Activated CD8-positive, alpha-beta T cell treated with anti-CD3 and anti-CD28 coated beads, Interleukin-2, amount 10 ng/mL, durations not matched to agents 7 days and 5 days (primary cell): ENCODE results near the gene SCT. TPM values are rescaled to one million over a fixed set of nuclear protein-coding genes. Genes with fewer than 3 reads are reported as not detected.

Experiments
- ATAC-seq: fragments of 150-1000 bp; cut with Tn5 transposase; one replicate; pipeline ENCODE4 v1.10.0; 2021; ENCODE audit warnings: moderate library complexity
- CTCF ChIA-PET: fragments of 350-600 bp; sonication (Branson Sonifier 250); formaldehyde crosslinking; loops from one replicate; lab custom pipeline; 2021; ENCODE audit warnings: antibody characterized with exemption; lab: Charles Lee
- POLR2A ChIA-PET: fragments of 350-600 bp; sonication (Branson Sonifier 250); formaldehyde crosslinking; loops from one replicate; lab custom pipeline; 2021; ENCODE audit warnings: antibody characterized with exemption; lab: Charles Lee
- DNase-seq: peaks from one replicate; pipeline ENCODE4 v3.0.0-alpha.2; 2020
- H3K27ac Mint-ChIP-seq: one replicate; pipeline ENCODE4 v1.8.0; 2021; ENCODE audit warnings: mild to moderate bottlenecking, mixed read lengths
- H3K27me3 Mint-ChIP-seq: one replicate; pipeline ENCODE4 v1.8.0; 2021; ENCODE audit warnings: low read depth, mixed read lengths
- H3K36me3 Mint-ChIP-seq: one replicate; pipeline ENCODE4 v1.8.0; 2021; ENCODE audit warnings: low read depth, mixed read lengths
- H3K4me1 Mint-ChIP-seq: one replicate; pipeline ENCODE4 v1.8.0; 2021; ENCODE audit warnings: low read depth, mixed read lengths
- H3K4me3 Mint-ChIP-seq: one replicate; pipeline ENCODE4 v1.8.0; 2021; ENCODE audit warnings: mild to moderate bottlenecking, mixed read lengths
- H3K9me3 Mint-ChIP-seq: one replicate; pipeline ENCODE4 v1.8.0; 2022; ENCODE audit warnings: mixed read lengths; ENCODE audit not compliant: insufficient read depth
- total RNA-seq, 2 experiments: library from RNA; stranded (reverse); gene quantifications; one replicate each; pipeline ENCODE4 v1.2.3, GENCODE V29; 2021

The SCT gene, protein sequence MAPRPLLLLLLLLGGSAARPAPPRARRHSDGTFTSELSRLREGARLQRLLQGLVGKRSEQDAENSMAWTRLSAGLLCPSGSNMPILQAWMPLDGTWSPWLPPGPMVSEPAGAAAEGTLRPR
- not detected for total RNA-seq

DNA sequence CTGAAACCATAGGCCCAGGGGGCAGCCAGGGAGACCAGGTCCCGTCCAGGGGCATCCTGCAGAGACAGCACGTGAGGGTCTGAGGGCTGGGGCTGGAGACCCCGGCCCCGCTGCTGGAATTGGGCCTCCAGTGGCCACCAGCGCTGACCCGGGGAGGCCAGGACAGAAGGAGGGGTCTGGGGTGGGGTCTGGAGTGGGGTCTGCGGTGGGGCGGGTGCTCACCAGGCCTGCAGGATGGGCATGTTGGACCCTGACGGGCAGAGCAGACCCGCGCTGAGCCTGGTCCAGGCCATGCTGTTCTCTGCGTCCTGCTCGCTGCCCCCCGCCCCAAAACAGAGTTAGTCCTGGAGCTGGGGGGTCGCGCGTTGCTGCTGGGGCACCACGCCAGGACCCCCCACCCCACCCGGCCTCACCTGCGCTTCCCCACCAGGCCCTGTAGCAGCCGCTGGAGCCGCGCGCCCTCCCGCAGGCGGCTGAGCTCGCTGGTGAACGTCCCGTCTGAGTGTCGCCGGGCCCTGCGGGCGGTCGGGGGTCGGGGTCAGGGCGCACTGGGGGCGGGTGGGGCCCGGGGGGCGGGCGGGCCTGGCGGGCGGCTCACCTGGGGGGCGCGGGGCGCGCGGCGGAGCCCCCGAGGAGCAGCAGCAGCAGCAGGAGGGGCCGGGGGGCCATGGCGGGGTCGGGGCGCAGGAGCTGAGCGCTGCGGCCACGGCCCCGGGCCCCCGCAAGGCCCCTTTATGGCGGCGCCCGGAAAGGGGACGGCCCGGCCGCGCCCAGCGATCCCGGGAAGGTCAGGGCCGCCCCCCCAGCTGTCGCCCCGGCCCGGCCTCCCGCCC, at the start of gene SCT:
Gene SCT (minus strand): TSS at position 707 of the 833 bp plus-strand sequence. CDS start 38 bp downstream, at position 669.
- Mint-ChIP-seq H3K4me1 (peaks cover 21% of the 10 kb centered on the region), H3K36me3 (no peaks in the 10 kb centered on the region), H3K4me3 (no peak within 1 kb of the TSS), H3K9me3 (no peaks in the 10 kb centered on the region), H3K27me3 (peaks cover 11% of the 10 kb centered on the region), H3K27ac (no peak within 1 kb of the TSS)
- POLR2A ChIA-PET, result no interaction called here
- no peak for ATAC-seq
- DNase-seq, result no peak
- CTCF ChIA-PET, result no interaction called here

DNA sequence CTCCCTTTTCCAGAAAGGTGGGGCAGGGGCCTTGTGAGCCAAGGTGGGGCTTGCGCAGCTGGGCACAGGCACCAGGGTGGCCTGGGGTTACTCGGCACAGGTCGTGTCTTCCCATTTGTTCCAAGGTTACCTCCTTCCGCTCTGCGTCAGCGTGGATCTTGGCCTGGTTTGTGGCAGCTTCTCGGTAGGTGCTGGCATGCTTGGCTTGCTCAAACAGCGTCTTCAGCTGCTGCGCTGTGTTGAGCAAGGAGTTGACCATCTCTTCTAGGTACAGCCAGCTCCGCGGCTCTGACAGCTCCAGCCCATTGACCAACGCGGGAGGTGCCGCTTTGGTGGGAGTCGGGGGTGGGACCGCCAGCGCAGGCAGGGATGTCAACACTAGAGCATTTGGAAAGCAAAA, 47.4 kb upstream of the SCT start:
- H3K9me3 Mint-ChIP-seq, result no peaks in the 10 kb centered on the region
- POLR2A ChIA-PET, result no interaction called here
- H3K27me3 Mint-ChIP-seq, result no peaks in the 10 kb centered on the region
- H3K27ac Mint-ChIP-seq, result no peak overlapping the region
- H3K36me3 Mint-ChIP-seq, result peaks cover 28% of the 10 kb centered on the region
- CTCF ChIA-PET, result interaction anchor here (0.9 to 2.3 kb wide), 5 partner anchors 9 to 53 kb away, joined by 3 to 8 read pairs (median 4); partner anchors contain the start of gene TMEM80
- no peak overlapping the region for H3K4me3 Mint-ChIP-seq
- no peak for ATAC-seq
- no peaks in the 10 kb centered on the region for H3K4me1 Mint-ChIP-seq
- no peak for DNase-seq

DNA sequence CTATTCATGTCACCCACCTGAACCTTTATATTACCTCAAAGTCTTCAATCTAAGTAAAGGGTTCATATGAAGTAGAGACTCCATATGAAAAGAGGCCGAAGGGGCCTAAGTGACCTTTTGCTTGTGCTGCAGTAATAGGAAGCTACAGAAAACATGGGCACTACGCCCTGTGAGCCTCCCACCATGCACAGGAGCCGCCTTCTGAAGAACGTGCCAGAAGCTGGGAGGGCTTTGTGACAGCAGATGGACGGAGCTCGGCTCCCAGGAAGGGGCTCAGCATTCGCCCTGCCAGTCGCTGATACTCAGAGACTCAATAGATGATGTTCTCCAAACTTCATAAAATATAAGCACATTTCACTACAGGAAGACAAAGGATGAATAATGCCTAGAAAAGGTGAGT, 46.9 kb upstream of the SCT start:
- Mint-ChIP-seq H3K27ac (no peak overlapping the region), H3K27me3 (no peaks in the 10 kb centered on the region)
- CTCF ChIA-PET, result interaction anchor here (0.9 to 2.3 kb wide), 6 partner anchors 9 to 53 kb away, joined by 3 to 8 read pairs (median 4); partner anchors contain the start of gene TMEM80

DNA sequence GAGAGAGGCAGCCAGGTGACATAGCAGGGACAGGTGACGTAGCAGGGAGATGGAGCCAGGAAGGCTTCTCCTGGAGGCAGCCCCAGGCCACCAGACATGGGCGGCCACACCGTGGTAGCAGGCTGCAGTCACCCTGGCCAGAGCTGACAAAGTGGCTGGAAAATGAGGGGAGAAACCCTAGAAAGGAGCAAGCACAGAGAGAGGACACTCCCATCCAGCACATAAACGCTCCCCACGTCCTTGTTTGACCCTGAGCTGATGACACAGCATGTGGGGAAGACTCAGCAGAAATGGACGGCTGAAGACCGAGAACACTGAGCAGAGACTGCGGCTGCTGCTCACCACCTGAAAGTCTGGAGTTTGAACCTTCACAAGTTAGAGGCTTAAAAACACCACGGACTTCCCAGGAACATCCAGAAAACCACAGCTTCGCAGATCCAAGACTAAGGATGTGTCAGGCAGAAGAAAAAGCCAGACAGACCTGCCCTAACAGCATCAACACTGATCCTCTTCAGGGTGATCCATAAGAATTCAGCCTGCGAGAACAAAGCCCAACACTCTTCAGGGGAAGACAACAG, 38.8 kb upstream of the SCT start:
- H3K27ac Mint-ChIP-seq, result no peak overlapping the region
- no peak overlapping the region for H3K4me3 Mint-ChIP-seq
- H3K27me3 Mint-ChIP-seq, result no peaks in the 10 kb centered on the region
- CTCF ChIA-PET, result interaction anchor here (0.9 to 1.0 kb wide), 2 partner anchors 8 to 57 kb away, joined by 3 to 4 read pairs; no protein-coding TSS in a partner anchor
- no peaks in the 10 kb centered on the region for H3K9me3 Mint-ChIP-seq
- H3K4me1 Mint-ChIP-seq, result peaks cover 5% of the 10 kb centered on the region
- POLR2A ChIA-PET, result no interaction called here
- H3K36me3 Mint-ChIP-seq, result peaks cover 17% of the 10 kb centered on the region
- DNase-seq (no peak), ATAC-seq (no peak)

More for the DNA sequence above, 46.9 kb upstream of the SCT start:
- Mint-ChIP-seq H3K4me3 (no peak overlapping the region), H3K9me3 (no peaks in the 10 kb centered on the region), H3K4me1 (no peaks in the 10 kb centered on the region), H3K36me3 (peaks cover 28% of the 10 kb centered on the region)
- ATAC-seq (no peak), DNase-seq (no peak)
- POLR2A ChIA-PET, result no interaction called here

DNA sequence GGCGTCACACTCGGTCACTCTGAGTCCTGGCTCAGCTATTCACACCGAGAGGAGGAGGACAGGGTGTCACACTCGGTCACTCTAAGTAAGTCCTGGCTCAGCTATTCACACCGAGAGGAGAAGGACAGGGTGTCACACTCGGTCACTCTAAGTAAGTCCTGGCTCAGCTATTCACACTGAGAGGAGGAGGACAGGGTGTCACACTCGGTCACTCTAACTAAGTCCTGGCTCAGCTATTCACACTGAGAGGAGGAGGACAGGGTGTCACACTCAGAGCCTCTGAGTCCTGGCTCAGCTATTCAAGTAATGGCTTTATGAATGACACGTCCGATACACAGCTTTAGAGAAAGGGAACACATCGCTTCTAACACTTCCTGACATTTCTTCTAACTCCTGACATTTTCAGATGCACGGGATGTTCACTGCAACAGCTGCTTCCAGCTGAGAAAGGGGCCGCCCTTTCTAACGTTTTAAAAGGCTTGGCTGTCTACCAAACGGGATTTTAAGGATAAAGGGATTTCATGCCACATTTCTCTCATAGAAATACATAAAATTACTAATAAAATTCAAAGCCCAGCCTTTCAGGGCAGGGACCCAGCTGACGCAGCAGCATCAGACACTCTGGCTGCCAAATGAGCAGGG, 38.2 kb upstream of the SCT start:
- Mint-ChIP-seq H3K27me3 (no peaks in the 10 kb centered on the region), H3K4me3 (no peak overlapping the region), H3K4me1 (peaks cover 5% of the 10 kb centered on the region), H3K36me3 (peaks cover 17% of the 10 kb centered on the region), H3K9me3 (no peaks in the 10 kb centered on the region), H3K27ac (no peak overlapping the region)
- ChIA-PET POLR2A (no interaction called here), CTCF (interaction anchor here (0.9 to 1.0 kb wide), 2 partner anchors 9 to 57 kb away, joined by 3 to 4 read pairs; no protein-coding TSS in a partner anchor)
- no peak for ATAC-seq
- no peak for DNase-seq

DNA sequence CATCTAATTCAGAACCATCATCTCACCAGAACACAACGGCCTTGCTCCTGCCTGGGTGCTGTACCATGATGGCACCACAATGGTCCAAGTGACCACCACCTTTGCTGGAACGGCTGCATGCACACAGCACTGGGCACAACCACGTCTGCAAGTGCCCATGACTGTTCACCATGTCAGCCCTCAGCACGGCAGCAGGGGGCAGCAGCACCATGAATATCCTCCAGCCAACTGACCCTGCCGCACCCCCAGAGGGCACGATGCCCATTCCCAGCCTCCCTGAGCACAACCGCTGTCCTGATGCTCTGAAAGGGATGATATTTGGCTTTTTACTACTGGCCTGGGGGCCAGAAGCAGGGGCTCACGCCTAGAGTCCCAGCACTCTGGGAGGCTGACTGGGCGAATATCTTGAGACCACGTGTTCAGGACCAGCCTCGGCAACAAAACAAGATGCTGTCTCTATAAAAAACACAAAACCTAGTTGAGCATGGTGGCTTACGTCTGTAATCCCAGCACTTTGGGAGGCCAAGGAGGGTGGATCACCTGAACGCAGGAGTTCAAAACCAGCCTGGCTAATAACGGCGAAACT, 35.8 kb upstream of the SCT start:
- H3K4me1 Mint-ChIP-seq, result peaks cover 5% of the 10 kb centered on the region
- DNase-seq, result peak; percentile 54
- H3K36me3 Mint-ChIP-seq, result peaks cover 13% of the 10 kb centered on the region
- ChIA-PET CTCF (interaction anchor here (0.6 to 2.2 kb wide), 9 partner anchors 11 to 113 kb away, joined by 3 to 8 read pairs (median 4); partner anchors contain the start of gene TALDO1), POLR2A (no interaction called here)
- H3K9me3 Mint-ChIP-seq, result no peaks in the 10 kb centered on the region
- no peak overlapping the region for H3K4me3 Mint-ChIP-seq
- peak; percentile 74 for ATAC-seq
- H3K27me3 Mint-ChIP-seq, result no peaks in the 10 kb centered on the region
- H3K27ac Mint-ChIP-seq, result no peak overlapping the region

DNA sequence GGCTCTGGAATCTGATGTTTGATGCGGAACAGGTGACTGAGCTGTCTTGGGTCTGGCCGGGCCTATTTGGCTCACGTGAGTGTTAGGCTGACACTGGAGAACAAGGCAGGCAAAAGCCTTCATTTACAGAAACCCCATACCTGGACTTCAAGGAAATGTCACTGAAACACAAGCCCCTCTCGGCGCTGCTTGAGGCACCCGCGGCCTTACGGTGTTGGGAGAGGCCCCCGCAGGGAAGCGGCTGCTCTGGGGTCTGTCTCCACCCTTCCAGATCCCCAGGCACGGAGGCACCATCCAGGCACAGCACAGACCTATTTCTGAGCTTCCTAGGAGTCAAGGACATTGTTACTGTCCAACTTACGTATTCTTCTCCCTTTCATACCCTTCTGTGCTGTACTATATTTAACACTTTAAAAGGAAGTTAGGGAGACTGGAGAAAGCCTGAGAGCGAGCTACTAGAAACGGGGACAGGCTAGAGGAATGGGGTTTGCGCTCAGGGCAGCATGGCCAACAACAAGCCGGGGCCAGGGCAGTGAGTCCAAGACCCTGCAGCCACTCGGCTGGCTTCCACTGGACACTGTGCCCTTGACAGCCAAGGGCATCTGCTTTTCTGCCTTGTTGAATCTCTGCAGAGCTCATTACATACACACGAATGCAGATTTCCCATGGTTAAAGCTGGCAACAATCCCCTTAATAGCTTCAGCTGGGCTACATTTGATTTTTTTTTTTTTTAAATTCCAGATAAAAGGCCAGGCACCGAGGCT, 33.9 kb upstream of the SCT start:
- Mint-ChIP-seq H3K36me3 (peaks cover 10% of the 10 kb centered on the region), H3K27me3 (no peaks in the 10 kb centered on the region), H3K4me3 (no peak overlapping the region), H3K27ac (no peak overlapping the region), H3K4me1 (peaks cover 5% of the 10 kb centered on the region), H3K9me3 (no peaks in the 10 kb centered on the region)
- ChIA-PET POLR2A (interaction anchor here (1.0 kb wide), 1 partner anchor 72 kb away, joined by 3 read pairs; no protein-coding TSS in a partner anchor), CTCF (interaction anchor here (1.1 kb wide), 1 partner anchor 62 kb away, joined by 3 read pairs; no protein-coding TSS in a partner anchor)
- DNase-seq, result no peak
- ATAC-seq, result no peak

DNA sequence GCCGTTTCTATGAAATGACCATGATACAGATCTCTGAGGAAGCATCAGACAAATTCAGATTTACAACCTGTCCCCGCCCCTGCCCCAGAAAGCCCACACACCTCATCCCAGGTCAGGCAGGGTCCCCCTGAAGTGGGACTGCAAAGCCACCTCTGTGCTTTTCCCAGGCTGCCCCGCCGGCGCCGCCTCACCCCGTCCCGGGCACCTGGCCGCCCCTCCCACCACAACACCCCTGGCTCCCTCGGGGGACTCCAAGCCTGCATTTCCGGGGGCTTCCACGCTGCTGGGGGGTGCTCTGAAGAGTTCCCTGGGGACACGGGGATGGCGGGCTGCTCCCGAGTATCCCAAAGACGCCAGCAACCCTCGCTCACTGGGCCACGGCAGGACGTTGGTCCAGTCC, 33.3 kb upstream of the SCT start:
- Mint-ChIP-seq H3K4me1 (peaks cover 5% of the 10 kb centered on the region), H3K4me3 (no peak overlapping the region), H3K36me3 (peaks cover 9% of the 10 kb centered on the region), H3K27ac (no peak overlapping the region), H3K27me3 (no peaks in the 10 kb centered on the region), H3K9me3 (no peaks in the 10 kb centered on the region)
- CTCF ChIA-PET, result no interaction called here
- DNase-seq, result no peak
- ATAC-seq, result no peak
- POLR2A ChIA-PET, result interaction anchor here (1.0 kb wide), 1 partner anchor 71 kb away, joined by 3 read pairs; no protein-coding TSS in a partner anchor

DNA sequence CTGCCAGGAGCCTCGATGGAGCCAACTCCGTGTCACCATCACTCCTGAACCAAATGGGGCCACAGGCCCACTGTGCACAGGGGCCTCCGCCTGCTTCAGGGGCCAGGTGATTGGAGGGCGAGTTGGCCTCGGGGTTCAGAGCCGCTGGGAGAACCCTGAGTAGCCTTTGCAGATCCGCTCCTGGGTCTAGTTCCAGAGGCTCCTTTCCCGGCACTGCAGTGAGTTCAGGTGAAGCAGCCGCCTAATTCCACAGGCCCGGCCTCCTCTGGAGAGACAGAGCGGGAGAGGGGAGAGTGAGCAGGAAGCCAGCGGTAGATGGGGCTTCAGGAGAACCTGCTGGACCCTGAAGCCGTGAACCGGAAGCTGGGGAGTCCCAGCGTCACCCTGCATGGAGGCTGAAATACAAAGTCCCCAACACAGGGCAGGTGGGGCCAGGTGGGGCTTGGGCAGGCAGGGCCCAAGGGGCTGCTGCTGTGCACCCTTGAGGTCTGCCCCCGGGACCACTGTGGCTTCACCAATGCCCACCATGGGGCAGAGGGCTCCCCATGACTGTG, 32.6 kb upstream of the SCT start:
- no peaks in the 10 kb centered on the region for H3K27me3 Mint-ChIP-seq
- no peaks in the 10 kb centered on the region for H3K9me3 Mint-ChIP-seq
- ATAC-seq, result no peak
- H3K4me1 Mint-ChIP-seq, result peaks cover 5% of the 10 kb centered on the region
- peaks cover 10% of the 10 kb centered on the region for H3K36me3 Mint-ChIP-seq
- CTCF ChIA-PET, result no interaction called here
- no peak overlapping the region for H3K4me3 Mint-ChIP-seq
- no peak overlapping the region for H3K27ac Mint-ChIP-seq
- POLR2A ChIA-PET, result interaction anchor here (0.7 kb wide), 1 partner anchor 329 kb away, joined by 5 read pairs; no protein-coding TSS in a partner anchor
- no peak for DNase-seq

DNA sequence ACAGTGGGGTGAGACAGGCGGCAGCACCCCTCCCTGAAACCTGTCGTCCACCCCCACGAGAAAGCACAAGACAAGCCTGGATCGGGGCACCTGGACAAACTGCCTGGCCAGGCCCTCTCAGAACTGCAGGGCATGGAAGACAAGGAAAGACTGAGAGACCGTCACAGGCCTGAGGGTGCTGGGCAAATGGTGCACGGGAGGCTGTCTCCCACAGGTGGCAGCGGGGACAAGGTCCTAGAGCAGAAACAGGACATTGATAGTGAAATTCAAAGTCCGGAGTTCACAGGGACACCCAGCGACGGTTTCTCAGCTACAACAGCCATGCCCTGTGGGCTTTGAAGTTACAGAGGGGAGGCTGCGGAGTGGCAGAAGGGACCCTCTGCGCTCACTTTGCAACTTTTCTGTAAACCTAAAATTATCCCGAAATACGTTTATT, 30.7 kb upstream of the SCT start:
- POLR2A ChIA-PET, result no interaction called here
- DNase-seq (no peak), ATAC-seq (no peak)
- Mint-ChIP-seq H3K9me3 (no peaks in the 10 kb centered on the region), H3K27ac (no peak overlapping the region), H3K4me1 (peaks cover 3% of the 10 kb centered on the region), H3K36me3 (peaks cover 5% of the 10 kb centered on the region), H3K27me3 (no peaks in the 10 kb centered on the region), H3K4me3 (no peak overlapping the region)
- CTCF ChIA-PET, result no interaction called here
